NOMO-1 treated with dmso at 0.1 percent for 144 hours (cell line): ENCODE measurements around the gene FADS1.

Experiments
- DNase-seq: peaks from one replicate; lab custom pipeline; 2025; ENCODE audit not compliant: unreplicated experiment; lab: John Stamatoyannopoulos, UW

FADS1 gene

GRCh38 chr11:61846362-61847020 is 29.7 kb upstream of the FADS1 start:
- no peak for DNase-seq

GRCh38 chr11:61844909-61845565 is 28.2 kb upstream of the FADS1 start:
- no peak for DNase-seq

- no peak for DNase-seq
Observed at GRCh38 chr11:61842528-61842820, 25.7 kb upstream of the FADS1 start.

GRCh38 chr11:61841636-61842527 is 25.1 kb upstream of the FADS1 start:
- DNase-seq, result no peak

GRCh38 chr11:61840371-61840770 is 23.6 kb upstream of the FADS1 start:
- DNase-seq, result no peak

- DNase-seq, result no peak
Observed at GRCh38 chr11:61839742-61840141, 22.9 kb upstream of the FADS1 start.

- DNase-seq, result no peak
Observed at GRCh38 chr11:61838921-61839320, 22.1 kb upstream of the FADS1 start.

GRCh38 chr11:61838501-61838900 is 21.7 kb upstream of the FADS1 start:
- DNase-seq, result no peak

GRCh38 chr11:61837411-61838005 is 20.7 kb upstream of the FADS1 start:
- DNase-seq, result no peak

GRCh38 chr11:61836193-61836592 is 19.4 kb upstream of the FADS1 start:
- no peak for DNase-seq

- DNase-seq, result peak; percentile 72
Observed at GRCh38 chr11:61834278-61835048, 17.7 kb upstream of the FADS1 start.

- DNase-seq, result no peak
Observed at GRCh38 chr11:61833926-61834277, 17.1 kb upstream of the FADS1 start.

GRCh38 chr11:61833471-61833870 is 16.7 kb upstream of the FADS1 start:
- no peak for DNase-seq

- no peak for DNase-seq
Observed at GRCh38 chr11:61832754-61833153, 16.0 kb upstream of the FADS1 start.

GRCh38 chr11:61832207-61832606 is 15.4 kb upstream of the FADS1 start:
- DNase-seq, result no peak

- no peak for DNase-seq
Observed at GRCh38 chr11:61830237-61831105, 13.7 kb upstream of the FADS1 start.

- no peak for DNase-seq
Observed at GRCh38 chr11:61829806-61830205, 13.0 kb upstream of the FADS1 start.

GRCh38 chr11:61828629-61829407 is 12.0 kb upstream of the FADS1 start:
- no peak for DNase-seq

- no peak for DNase-seq
Observed at GRCh38 chr11:61828379-61828628, 11.5 kb upstream of the FADS1 start.
